ENCODE measurements around the gene CT47C1.

- TF ChIP-seq, protein P1, sequence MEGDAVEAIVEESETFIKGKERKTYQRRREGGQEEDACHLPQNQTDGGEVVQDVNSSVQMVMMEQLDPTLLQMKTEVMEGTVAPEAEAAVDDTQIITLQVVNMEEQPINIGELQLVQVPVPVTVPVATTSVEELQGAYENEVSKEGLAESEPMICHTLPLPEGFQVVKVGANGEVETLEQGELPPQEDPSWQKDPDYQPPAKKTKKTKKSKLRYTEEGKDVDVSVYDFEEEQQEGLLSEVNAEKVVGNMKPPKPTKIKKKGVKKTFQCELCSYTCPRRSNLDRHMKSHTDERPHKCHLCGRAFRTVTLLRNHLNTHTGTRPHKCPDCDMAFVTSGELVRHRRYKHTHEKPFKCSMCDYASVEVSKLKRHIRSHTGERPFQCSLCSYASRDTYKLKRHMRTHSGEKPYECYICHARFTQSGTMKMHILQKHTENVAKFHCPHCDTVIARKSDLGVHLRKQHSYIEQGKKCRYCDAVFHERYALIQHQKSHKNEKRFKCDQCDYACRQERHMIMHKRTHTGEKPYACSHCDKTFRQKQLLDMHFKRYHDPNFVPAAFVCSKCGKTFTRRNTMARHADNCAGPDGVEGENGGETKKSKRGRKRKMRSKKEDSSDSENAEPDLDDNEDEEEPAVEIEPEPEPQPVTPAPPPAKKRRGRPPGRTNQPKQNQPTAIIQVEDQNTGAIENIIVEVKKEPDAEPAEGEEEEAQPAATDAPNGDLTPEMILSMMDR (conservative IDR thresholded peaks at IDR 0.05) = no peak
- TF ChIP-seq ZFX (IDR thresholded peaks at IDR 0.05) = no peak
These were observed at the start of gene CT47C1 for GRCh38 chrX:119072744-119073143.
